ENCODE data around the gene SBNO2. TPM values are rescaled to one million over a fixed set of nuclear protein-coding genes. Genes with fewer than 3 reads are reported as not detected.

SBNO2 gene
- total and polyA plus RNA-seq, 2 donors (not counting 1 experiment from before 2014, with no cell fraction given) = 42.8 to 83.3 TPM

DNA sequence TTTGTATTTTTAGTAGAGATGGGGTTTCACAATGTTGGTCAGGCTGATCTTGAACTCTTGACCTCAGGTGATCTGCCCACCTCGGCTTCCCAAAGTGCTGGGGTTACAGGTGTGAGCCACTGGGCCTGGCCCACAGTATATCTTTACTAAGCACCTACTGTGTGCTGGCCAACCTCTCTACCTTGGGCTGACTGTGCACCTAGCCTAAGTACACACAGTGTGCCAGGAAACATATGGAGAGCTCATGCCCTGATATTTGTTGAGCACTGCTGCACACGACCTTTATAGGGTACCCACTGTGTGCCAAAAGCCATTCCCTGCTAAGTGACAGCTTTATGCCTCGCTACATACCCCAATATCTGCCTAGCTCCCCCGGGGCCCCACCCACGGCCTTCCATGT lies 113.4 kb downstream of the SBNO2 start:
- H3K27ac Mint-ChIP-seq = no peak overlapping the region
- TF ChIP-seq, protein P1, sequence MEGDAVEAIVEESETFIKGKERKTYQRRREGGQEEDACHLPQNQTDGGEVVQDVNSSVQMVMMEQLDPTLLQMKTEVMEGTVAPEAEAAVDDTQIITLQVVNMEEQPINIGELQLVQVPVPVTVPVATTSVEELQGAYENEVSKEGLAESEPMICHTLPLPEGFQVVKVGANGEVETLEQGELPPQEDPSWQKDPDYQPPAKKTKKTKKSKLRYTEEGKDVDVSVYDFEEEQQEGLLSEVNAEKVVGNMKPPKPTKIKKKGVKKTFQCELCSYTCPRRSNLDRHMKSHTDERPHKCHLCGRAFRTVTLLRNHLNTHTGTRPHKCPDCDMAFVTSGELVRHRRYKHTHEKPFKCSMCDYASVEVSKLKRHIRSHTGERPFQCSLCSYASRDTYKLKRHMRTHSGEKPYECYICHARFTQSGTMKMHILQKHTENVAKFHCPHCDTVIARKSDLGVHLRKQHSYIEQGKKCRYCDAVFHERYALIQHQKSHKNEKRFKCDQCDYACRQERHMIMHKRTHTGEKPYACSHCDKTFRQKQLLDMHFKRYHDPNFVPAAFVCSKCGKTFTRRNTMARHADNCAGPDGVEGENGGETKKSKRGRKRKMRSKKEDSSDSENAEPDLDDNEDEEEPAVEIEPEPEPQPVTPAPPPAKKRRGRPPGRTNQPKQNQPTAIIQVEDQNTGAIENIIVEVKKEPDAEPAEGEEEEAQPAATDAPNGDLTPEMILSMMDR (IDR thresholded peaks at IDR 0.05) = no peak
- no peak for TF ChIP-seq EZH2 (IDR thresholded peaks at IDR 0.05; ENCODE audit: borderline replicate concordance, insufficient read depth, low read depth, low read length, poor library complexity, severe bottlenecking)

DNA sequence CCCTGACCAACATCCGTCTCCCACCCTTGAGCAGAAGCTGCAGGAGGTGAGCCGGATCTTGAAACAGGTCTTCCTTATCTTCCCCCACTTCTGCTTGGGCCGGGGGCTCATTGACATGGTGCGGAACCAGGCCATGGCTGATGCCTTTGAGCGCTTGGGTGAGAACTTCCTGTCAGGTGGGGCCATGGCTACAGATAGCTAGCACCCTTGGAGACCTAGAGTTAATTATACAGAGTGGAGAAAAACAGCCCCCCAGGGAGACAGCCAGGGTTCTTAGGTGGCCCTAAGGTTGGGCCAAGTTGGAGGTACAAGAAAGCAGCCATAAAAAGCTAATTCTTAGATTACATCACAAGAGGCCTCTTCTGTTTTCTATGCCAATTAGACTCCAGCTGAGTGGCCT lies 116.0 kb downstream of the SBNO2 start:
- H3K4me3 Mint-ChIP-seq = no peak overlapping the region
- H3K4me2 ChIP-seq (replicated peaks; ENCODE audit: low read depth, low read length, poor library complexity, severe bottlenecking) = no peak overlapping the region
- H3K27me3 Mint-ChIP-seq = no peaks in the 10 kb centered on the region
- H3K27me3 ChIP-seq (replicated peaks in 1 of 4; ENCODE audit: control extremely low read depth in 1 of 4, control insufficient read depth in 3 of 4, insufficient read depth in 4 of 4, low read length in 3 of 4) = no peaks in the 10 kb centered on the region
- H3K36me3 ChIP-seq (replicated peaks in 1 of 2; ENCODE audit: control extremely low read depth in 1 of 2, control insufficient read depth in 1 of 2, extremely low read depth in 1 of 2, insufficient read depth in 2 of 2, low read length in 1 of 2) = peaks cover 6 to 71% of the 10 kb centered on the region in 2 experiments
- intact Hi-C loops (cut with micrococcal nuclease) = loop anchor here (5.0 kb wide), 1 partner anchor 134 kb away; no protein-coding TSS in a partner anchor
- H2AFZ ChIP-seq (ENCODE audit: insufficient read depth, low read depth, low read length, poor library complexity, severe bottlenecking) = no peak overlapping the region
- no peak overlapping the region for H3K9ac ChIP-seq (ENCODE audit: low read length)
- ChIA-PET CTCF (interaction anchor here (0.5 to 2.3 kb wide), 12 partner anchors 9 to 202 kb away, joined by 3 to 22 read pairs (median 4); partner anchors contain the start of gene ARHGAP45), POLR2A (interaction anchor here (0.6 to 2.5 kb wide), 6 partner anchors 9 to 540 kb away, joined by 3 to 8 read pairs (median 5); partner anchors contain the start of genes ABCA7 and ARHGAP45)
- DNase-seq (no peak), ATAC-seq (ENCODE audit: low read depth) (no peak)
- no peaks in the 10 kb centered on the region for H3K79me2 ChIP-seq (ENCODE audit: control insufficient read depth, insufficient read depth, low read length)
- WGBS (ENCODE audit: insufficient coverage) = 69% methylated on average over 5 of the region's 5 CpGs
- no peaks in the 10 kb centered on the region for H3K9me3 Mint-ChIP-seq (ENCODE audit: insufficient read depth)
- H3K9me3 ChIP-seq (ENCODE audit: control extremely low read depth in 1 of 3, control insufficient read depth in 2 of 3, insufficient read depth in 1 of 3, low read length in 2 of 3) = peaks cover 1 to 75% (median 29%) of the 10 kb centered on the region in 3 donors
- H3K27ac ChIP-seq (ENCODE audit: low read length in 2 of 2) = no peak overlapping the region
- H3K4me1 ChIP-seq (ENCODE audit: control insufficient read depth in 2 of 2, insufficient read depth in 2 of 2, low read length in 2 of 2) = peaks cover 0 to 21% of the 10 kb centered on the region in 2 donors
- TF ChIP-seq, protein P1 (IDR thresholded peaks at IDR 0.05) = no peak
- no peak for TF ChIP-seq EZH2 (IDR thresholded peaks at IDR 0.05; ENCODE audit: borderline replicate concordance, insufficient read depth, low read depth, low read length, poor library complexity, severe bottlenecking)
- H3K4me3 ChIP-seq (ENCODE audit: control extremely low read depth in 1 of 5, extremely low read depth in 1 of 5, insufficient read depth in 1 of 5, low read depth in 2 of 5, low read length in 4 of 5) = no peak overlapping the region
- H3K4me1 Mint-ChIP-seq = peaks cover 15% of the 10 kb centered on the region
- no peaks in the 10 kb centered on the region for H4K20me1 ChIP-seq (ENCODE audit: control insufficient read depth, insufficient read depth, low read length, poor library complexity, severe bottlenecking)
- H3K27ac Mint-ChIP-seq = peak overlapping the region; percentile 84

More for the DNA sequence above, 113.4 kb downstream of the SBNO2 start:
- DNase-seq (no peak), ATAC-seq (ENCODE audit: low read depth) (no peak)
- no peak overlapping the region for H2AFZ ChIP-seq (ENCODE audit: insufficient read depth, low read depth, low read length, poor library complexity, severe bottlenecking)
- WGBS (ENCODE audit: insufficient coverage) = 92% methylated on average over 5 of the region's 5 CpGs
- no peak overlapping the region for H3K9ac ChIP-seq (ENCODE audit: low read length)
- H3K9me3 Mint-ChIP-seq (ENCODE audit: insufficient read depth) = no peaks in the 10 kb centered on the region
- peaks cover 6 to 47% of the 10 kb centered on the region in 2 experiments for H3K36me3 ChIP-seq (replicated peaks in 1 of 2; ENCODE audit: control extremely low read depth in 1 of 2, control insufficient read depth in 1 of 2, extremely low read depth in 1 of 2, insufficient read depth in 2 of 2, low read length in 1 of 2)
- ChIA-PET POLR2A (interaction anchor here (0.6 to 1.2 kb wide), 4 partner anchors 13 to 43 kb away, joined by 3 to 5 read pairs (median 4); partner anchors contain the start of gene GPX4), CTCF (interaction anchor here (0.6 kb wide), 1 partner anchor 18 kb away, joined by 3 read pairs; no protein-coding TSS in a partner anchor)
- peaks cover 7% of the 10 kb centered on the region for H3K79me2 ChIP-seq (ENCODE audit: control insufficient read depth, insufficient read depth, low read length)
- intact Hi-C loops (cut with micrococcal nuclease) = loop anchor here (10.0 kb wide), 1 partner anchor 136 kb away; the partner anchor contains the start of gene ARID3A
- H3K4me2 ChIP-seq (replicated peaks; ENCODE audit: low read depth, low read length, poor library complexity, severe bottlenecking) = no peak overlapping the region
- peaks cover 18% of the 10 kb centered on the region for H4K20me1 ChIP-seq (ENCODE audit: control insufficient read depth, insufficient read depth, low read length, poor library complexity, severe bottlenecking)
- no peaks in the 10 kb centered on the region for H3K27me3 ChIP-seq (replicated peaks in 1 of 4; ENCODE audit: control extremely low read depth in 1 of 4, control insufficient read depth in 3 of 4, insufficient read depth in 4 of 4, low read length in 3 of 4)
- H3K27me3 Mint-ChIP-seq = no peaks in the 10 kb centered on the region
- H3K4me1 ChIP-seq (ENCODE audit: control insufficient read depth in 2 of 2, insufficient read depth in 2 of 2, low read length in 2 of 2) = peaks cover 14 to 44% of the 10 kb centered on the region in 2 donors
- H3K4me3 Mint-ChIP-seq = no peak overlapping the region
- H3K9me3 ChIP-seq (ENCODE audit: control extremely low read depth in 1 of 3, control insufficient read depth in 2 of 3, insufficient read depth in 1 of 3, low read length in 2 of 3) = peaks cover 1 to 69% (median 28%) of the 10 kb centered on the region in 3 donors
- peaks cover 32% of the 10 kb centered on the region for H3K4me1 Mint-ChIP-seq
- H3K27ac ChIP-seq (ENCODE audit: low read length in 2 of 2) = no peak overlapping the region
- no peak overlapping the region for H3K4me3 ChIP-seq (ENCODE audit: control extremely low read depth in 1 of 5, extremely low read depth in 1 of 5, insufficient read depth in 1 of 5, low read depth in 2 of 5, low read length in 4 of 5)
